Astrocyte of the spinal cord (primary cell): Measurements from ENCODE around the gene ASTN2.

Source experiments
- DNase-seq: peaks from one replicate; pipeline ENCODE4 v3.0.0; 2011; ENCODE audit warnings: low read depth, low spot score
- H3K4me3 ChIP-seq: 2 replicates; pipeline ENCODE4 v1.5.1; 2011; ENCODE audit warnings: low read depth, mild to moderate bottlenecking, low read length, moderate library complexity
- in situ Hi-C: cut with HindIII; loops from 2 replicates; pipeline ENCODE4 v1.10.0; 2017; ENCODE audit warnings: low sequenced_read_pairs
- TF ChIP-seq, protein P1 (sequence below): IDR thresholded peaks from 2 replicates; pipeline ENCODE4 v1.5.1; 2012; ENCODE audit warnings: low read depth, mild to moderate bottlenecking, low read length, inconsistent platforms

Gene ASTN2

DNA sequence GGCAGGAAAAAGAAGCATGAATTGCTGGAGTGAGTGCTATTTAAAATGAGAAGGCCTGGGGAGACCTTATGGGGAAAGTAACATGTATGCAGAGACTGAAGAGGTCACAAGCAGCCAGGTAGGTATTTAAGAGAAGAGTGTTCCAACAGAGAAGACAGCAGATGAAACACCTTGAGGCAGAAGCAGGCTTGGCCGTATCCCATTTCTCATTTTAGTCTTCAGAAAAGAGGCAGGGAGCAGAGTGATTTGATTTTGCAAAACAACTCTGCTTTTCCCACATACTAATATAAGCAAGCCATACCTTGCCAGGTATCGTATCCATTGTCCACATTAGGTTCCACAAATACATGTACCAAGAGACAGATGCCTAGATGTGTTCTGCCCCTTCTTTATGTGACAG is 244.3 kb downstream of the ASTN2 start:
- TF ChIP-seq, protein P1, sequence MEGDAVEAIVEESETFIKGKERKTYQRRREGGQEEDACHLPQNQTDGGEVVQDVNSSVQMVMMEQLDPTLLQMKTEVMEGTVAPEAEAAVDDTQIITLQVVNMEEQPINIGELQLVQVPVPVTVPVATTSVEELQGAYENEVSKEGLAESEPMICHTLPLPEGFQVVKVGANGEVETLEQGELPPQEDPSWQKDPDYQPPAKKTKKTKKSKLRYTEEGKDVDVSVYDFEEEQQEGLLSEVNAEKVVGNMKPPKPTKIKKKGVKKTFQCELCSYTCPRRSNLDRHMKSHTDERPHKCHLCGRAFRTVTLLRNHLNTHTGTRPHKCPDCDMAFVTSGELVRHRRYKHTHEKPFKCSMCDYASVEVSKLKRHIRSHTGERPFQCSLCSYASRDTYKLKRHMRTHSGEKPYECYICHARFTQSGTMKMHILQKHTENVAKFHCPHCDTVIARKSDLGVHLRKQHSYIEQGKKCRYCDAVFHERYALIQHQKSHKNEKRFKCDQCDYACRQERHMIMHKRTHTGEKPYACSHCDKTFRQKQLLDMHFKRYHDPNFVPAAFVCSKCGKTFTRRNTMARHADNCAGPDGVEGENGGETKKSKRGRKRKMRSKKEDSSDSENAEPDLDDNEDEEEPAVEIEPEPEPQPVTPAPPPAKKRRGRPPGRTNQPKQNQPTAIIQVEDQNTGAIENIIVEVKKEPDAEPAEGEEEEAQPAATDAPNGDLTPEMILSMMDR, result no peak
- in situ Hi-C loops, result no loop called here
- no peak overlapping the region for H3K4me3 ChIP-seq
- DNase-seq, result no peak

DNA sequence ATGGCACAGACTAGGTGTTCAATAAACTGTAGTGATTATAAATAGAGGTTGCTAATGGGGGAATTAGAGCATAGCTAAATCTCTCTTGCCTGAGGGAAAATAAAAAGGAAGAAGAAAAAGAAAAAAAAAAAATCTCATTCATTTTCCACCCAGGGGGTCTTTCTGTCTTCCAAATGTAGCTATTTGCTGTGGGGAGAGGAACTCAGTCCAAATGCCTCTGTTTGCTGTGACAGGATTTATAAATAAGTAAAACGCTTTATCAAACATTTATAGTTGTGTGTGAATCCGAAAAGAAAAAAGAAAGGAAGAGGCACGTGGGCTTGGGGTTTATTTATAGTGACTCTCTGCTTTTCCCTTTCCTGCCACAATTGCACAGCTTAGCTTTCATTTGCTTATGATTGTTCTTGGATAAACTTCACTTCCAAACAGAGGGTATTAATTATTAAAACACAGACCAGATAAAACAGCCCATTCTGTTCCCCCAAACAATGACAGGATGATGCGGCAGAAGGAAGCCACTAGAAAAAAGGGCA is 245.7 kb downstream of the ASTN2 start:
- DNase-seq, result no peak
- TF ChIP-seq, protein P1, result no peak
- no peak overlapping the region for H3K4me3 ChIP-seq
- in situ Hi-C loops, result no loop called here

DNA sequence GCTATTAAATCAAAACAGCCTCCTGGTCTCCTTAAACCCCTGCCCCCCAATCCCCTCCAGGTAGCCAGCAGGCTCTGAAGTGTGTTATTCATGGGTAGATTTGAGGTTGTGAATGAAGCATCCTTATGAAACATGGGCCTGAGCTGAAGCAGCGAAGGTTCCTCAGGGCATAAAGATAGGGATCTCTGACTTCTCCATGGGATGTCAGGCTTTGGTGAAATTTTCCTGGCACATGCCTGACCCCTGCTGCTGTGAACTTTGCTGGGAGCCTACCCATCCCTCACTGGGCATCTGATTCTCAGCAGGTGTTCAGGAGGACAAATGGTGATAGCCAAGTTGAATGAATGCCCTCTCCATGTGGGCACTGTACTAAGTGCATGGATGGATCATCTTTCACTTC is 250.3 kb downstream of the ASTN2 start:
- no peak for DNase-seq
- TF ChIP-seq, protein P1, result no peak
- in situ Hi-C loops, result no loop called here
- H3K4me3 ChIP-seq, result no peak overlapping the region

DNA sequence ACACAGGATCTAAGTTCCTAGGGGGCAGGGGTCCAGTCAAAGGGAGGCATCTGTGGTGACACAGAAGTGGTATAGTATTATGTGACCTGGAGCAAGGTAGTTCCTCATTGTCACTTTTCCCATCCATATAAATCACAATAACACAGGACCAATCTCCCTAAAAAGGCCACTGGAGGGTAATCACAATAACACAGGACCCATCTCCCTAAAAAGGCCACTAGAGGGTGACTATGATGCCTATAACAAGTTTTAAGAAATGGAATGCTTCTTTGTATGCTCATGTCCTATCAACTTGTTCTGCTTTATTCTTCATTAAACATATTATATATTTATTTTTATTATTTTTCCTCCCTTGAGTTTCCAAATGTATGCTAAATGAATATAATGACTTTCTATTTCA is 254.6 kb downstream of the ASTN2 start:
- H3K4me3 ChIP-seq, result no peak overlapping the region
- TF ChIP-seq, protein P1, result peak; percentile 28
- in situ Hi-C loops, result no loop called here
- DNase-seq, result no peak

DNA sequence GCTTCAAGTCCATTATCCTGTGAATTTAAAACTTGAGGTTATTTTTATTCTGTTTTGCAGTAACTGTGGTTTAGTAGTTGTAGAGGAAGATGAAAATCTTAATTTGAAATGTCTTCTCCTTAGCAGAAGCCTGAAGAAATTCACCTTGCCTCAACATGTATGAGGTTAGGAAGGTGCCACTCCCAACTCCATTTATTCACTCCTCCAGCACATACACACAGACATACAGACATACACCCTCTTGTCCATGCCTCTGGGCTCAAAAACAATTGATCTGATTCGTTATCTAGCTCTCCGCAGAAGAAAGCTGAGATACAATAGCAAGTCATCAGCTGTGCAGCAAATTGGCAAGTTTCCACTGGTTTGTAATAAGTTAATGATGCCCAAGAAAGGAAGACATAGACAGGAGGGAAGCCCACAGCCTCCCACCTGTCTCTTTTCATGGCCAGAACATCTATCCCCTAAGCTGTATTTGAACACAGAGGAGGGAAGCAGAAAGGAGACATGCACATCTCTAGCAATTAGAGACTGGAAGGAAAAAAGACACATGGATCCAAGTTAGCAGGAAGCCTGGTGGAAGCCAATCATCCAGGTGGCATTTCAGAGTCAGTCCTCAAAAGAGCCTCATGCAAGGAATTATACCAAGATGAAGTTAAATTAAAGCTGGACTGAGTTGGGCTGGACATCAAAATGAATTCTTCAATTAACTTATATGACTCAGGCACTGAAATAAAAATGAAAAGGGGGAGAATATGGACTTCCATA is 257.9 kb downstream of the ASTN2 start:
- no peak overlapping the region for H3K4me3 ChIP-seq
- no peak for DNase-seq
- in situ Hi-C loops, result no loop called here
- TF ChIP-seq, protein P1, result no peak

DNA sequence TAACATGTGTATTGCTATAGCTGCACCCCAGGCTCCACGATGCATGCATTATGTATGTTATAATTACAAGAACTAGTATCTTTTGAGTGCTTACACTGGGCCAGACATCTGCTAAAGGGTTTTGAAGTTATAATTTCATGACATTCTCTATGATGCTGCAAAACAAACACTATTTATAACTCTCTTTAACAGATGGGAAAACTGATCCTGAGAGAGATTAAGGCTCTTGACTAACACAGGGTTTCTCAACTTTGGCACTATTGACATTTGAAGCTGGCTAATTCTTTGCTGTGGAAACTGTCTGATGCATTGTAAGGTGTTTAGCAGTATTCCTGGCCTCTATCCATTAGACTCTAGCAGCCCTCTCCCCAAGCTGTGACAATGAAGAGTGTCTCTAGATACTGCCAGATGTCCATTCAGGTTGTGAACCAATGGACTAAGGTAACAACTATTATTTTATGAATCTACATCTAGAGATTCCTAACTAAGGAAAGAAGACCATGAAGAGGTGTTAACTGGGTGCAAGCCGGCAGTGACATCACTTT is 258.6 kb downstream of the ASTN2 start:
- DNase-seq, result no peak
- in situ Hi-C loops, result no loop called here
- TF ChIP-seq, protein P1, result no peak
- H3K4me3 ChIP-seq, result no peak overlapping the region
